Loucy (cell line): ENCODE measurements around the gene DCDC2B.
A peak's percentile ranks its signal among the peaks of the same experiment; 100 is the strongest.

Experiments used
- H2AFZ ChIP-seq: fragments of 200-600 bp; sonication (generic); 2 replicates; pipeline ENCODE4 v1.6.0; 2016; ENCODE audit warnings: antibody characterized with exemption, mild to moderate bottlenecking, low read length, moderate library complexity
- H3F3A ChIP-seq: fragments of 200-600 bp; 2 replicates; pipeline ENCODE4 v1.6.0; 2016; ENCODE audit warnings: antibody characterized with exemption, low read depth, mild to moderate bottlenecking
- H3K27me3 ChIP-seq: fragments of 200-600 bp; sonication (generic); 2 replicates; pipeline ENCODE4 v1.6.1; 2014; ENCODE audit warnings: low read length, mild to moderate bottlenecking; ENCODE audit not compliant: insufficient read depth, poor library complexity, severe bottlenecking
- H3K36me3 ChIP-seq: fragments of 200-600 bp; sonication (generic); 2 replicates; pipeline ENCODE4 v1.6.1; 2016; ENCODE audit warnings: low read length; ENCODE audit not compliant: insufficient read depth
- H3K4me1 ChIP-seq: fragments of 200-600 bp; sonication (generic); 2 replicates; pipeline ENCODE4 v1.5.1; 2014; ENCODE audit warnings: low read length, mild to moderate bottlenecking; ENCODE audit not compliant: insufficient read depth, poor library complexity, severe bottlenecking
- H3K4me2 ChIP-seq: fragments of 200-600 bp; sonication (generic); 2 replicates; pipeline ENCODE4 v1.6.0; 2014; ENCODE audit warnings: antibody characterized with exemption, low read length, low read depth, mild to moderate bottlenecking; ENCODE audit not compliant: poor library complexity, severe bottlenecking
- H3K4me3 ChIP-seq: fragments of 200-600 bp; sonication (generic); 2 replicates; pipeline ENCODE4 v1.5.1; 2014; ENCODE audit warnings: low read length, mild to moderate bottlenecking, mixed read lengths; ENCODE audit not compliant: poor library complexity, severe bottlenecking
- H3K79me2 ChIP-seq: fragments of 200-600 bp; sonication (generic); 2 replicates; pipeline ENCODE4 v1.6.1; 2014; ENCODE audit warnings: low read length; ENCODE audit not compliant: insufficient read depth
- H3K9ac ChIP-seq: fragments of 200-600 bp; sonication (generic); 2 replicates; pipeline ENCODE4 v1.6.0; 2014; ENCODE audit warnings: mild to moderate bottlenecking, low read depth, low read length, moderate library complexity; ENCODE audit not compliant: poor library complexity, severe bottlenecking
- H3K9me2 ChIP-seq: fragments of 200-600 bp; sonication (generic); replicated peaks from 2 replicates; pipeline ENCODE4 v1.6.1; 2016; ENCODE audit warnings: low read depth, low read length, mixed read lengths
- H3K9me3 ChIP-seq: fragments of 200-600 bp; sonication (generic); 2 replicates; pipeline ENCODE4 v1.6.1; 2014; ENCODE audit warnings: mild to moderate bottlenecking, antibody characterized with exemption, low read length, low read depth; ENCODE audit not compliant: insufficient read depth
- H4K20me1 ChIP-seq: fragments of 200-600 bp; sonication (generic); 2 replicates; pipeline ENCODE4 v1.6.0; 2014; ENCODE audit warnings: antibody characterized with exemption, low read length, mild to moderate bottlenecking; ENCODE audit not compliant: insufficient read depth, poor library complexity, severe bottlenecking
- CTCF ChIP-seq: fragments of 200-600 bp; sonication (generic); conservative IDR thresholded peaks from 2 replicates; pipeline ENCODE4 v1.5.1; 2014; ENCODE audit warnings: mild to moderate bottlenecking, antibody characterized with exemption, low read length
- EZH2phosphoT487 ChIP-seq: fragments of 200-600 bp; IDR thresholded peaks from 2 replicates; pipeline ENCODE4 v1.6.1; 2018; ENCODE audit warnings: antibody characterized with exemption, mild to moderate bottlenecking, moderate library complexity, borderline replicate concordance

DCDC2B gene

GRCh38 chr1:32239337-32239736, 30.4 kb downstream of the DCDC2B start:
- no peaks in the 10 kb centered on the region for H3K9me2 ChIP-seq

GRCh38 chr1:32239790-32240139, 30.9 kb downstream of the DCDC2B start:
- Histone ChIP-seq H3K27me3 (no peaks in the 10 kb centered on the region), H3K4me3 (peak overlapping the region; percentile 69), H3K36me3 (no peaks in the 10 kb centered on the region), H3F3A (no peaks in the 10 kb centered on the region), H3K4me2 (peak overlapping the region; percentile 76), H3K79me2 (no peaks in the 10 kb centered on the region), H2AFZ (peak overlapping the region; percentile 82; the same call in 1 of the 2 replicates), H3K4me1 (no peaks in the 10 kb centered on the region), H3K9ac (peak overlapping the region; percentile 55), H3K9me3 (no peaks in the 10 kb centered on the region), H3K9me2 (no peaks in the 10 kb centered on the region), H4K20me1 (no peaks in the 10 kb centered on the region)
- TF ChIP-seq CTCF (no peak), EZH2phosphoT487 (no peak)

More at GRCh38 chr1:32239337-32239736, 30.4 kb downstream of the DCDC2B start:
- no peak for TF ChIP-seq EZH2phosphoT487
- no peak for TF ChIP-seq CTCF
- Histone ChIP-seq H3K27me3 (no peaks in the 10 kb centered on the region), H3K4me1 (no peaks in the 10 kb centered on the region), H3K9me3 (no peaks in the 10 kb centered on the region), H3K4me2 (no peak overlapping the region), H3F3A (no peaks in the 10 kb centered on the region), H4K20me1 (no peaks in the 10 kb centered on the region), H2AFZ (0 out of 2 replicates have a peak overlapping the region, but pooled peaks have one; percentile 15), H3K36me3 (no peaks in the 10 kb centered on the region), H3K79me2 (no peaks in the 10 kb centered on the region), H3K4me3 (no peak overlapping the region), H3K9ac (no peak overlapping the region)

- Histone ChIP-seq H3F3A (no peaks in the 10 kb centered on the region), H2AFZ (peak overlapping the region; percentile 82), H3K9me2 (no peaks in the 10 kb centered on the region), H3K9me3 (no peaks in the 10 kb centered on the region), H3K27me3 (no peaks in the 10 kb centered on the region), H3K79me2 (no peaks in the 10 kb centered on the region), H4K20me1 (no peaks in the 10 kb centered on the region), H3K4me1 (no peaks in the 10 kb centered on the region), H3K9ac (peak overlapping the region; percentile 55), H3K4me2 (peak overlapping the region; percentile 76), H3K4me3 (peak overlapping the region; percentile 69), H3K36me3 (no peaks in the 10 kb centered on the region)
- TF ChIP-seq CTCF = peak; percentile 21; the same call in 1 of the 2 replicates
- no peak for TF ChIP-seq EZH2phosphoT487
Measured at GRCh38 chr1:32240140-32240951, 31.5 kb downstream of the DCDC2B start.
